ENCODE data around the gene ITIH4. TPM values are rescaled to one million over a fixed set of nuclear protein-coding genes. Genes with fewer than 3 reads are reported as not detected.

ITIH4 gene
- total RNA-seq, 2 donors from 2014 or later = 4.9 to 5.5 TPM

GRCh38 chr3:52817221-52817620 is 13.3 kb downstream of the ITIH4 start:
- intact Hi-C loops (cut with DNase I) = no loop called here
- TF ChIP-seq POLR2AphosphoS5 (IDR thresholded peaks at IDR 0.05) = no peak
- TF ChIP-seq, protein P1, sequence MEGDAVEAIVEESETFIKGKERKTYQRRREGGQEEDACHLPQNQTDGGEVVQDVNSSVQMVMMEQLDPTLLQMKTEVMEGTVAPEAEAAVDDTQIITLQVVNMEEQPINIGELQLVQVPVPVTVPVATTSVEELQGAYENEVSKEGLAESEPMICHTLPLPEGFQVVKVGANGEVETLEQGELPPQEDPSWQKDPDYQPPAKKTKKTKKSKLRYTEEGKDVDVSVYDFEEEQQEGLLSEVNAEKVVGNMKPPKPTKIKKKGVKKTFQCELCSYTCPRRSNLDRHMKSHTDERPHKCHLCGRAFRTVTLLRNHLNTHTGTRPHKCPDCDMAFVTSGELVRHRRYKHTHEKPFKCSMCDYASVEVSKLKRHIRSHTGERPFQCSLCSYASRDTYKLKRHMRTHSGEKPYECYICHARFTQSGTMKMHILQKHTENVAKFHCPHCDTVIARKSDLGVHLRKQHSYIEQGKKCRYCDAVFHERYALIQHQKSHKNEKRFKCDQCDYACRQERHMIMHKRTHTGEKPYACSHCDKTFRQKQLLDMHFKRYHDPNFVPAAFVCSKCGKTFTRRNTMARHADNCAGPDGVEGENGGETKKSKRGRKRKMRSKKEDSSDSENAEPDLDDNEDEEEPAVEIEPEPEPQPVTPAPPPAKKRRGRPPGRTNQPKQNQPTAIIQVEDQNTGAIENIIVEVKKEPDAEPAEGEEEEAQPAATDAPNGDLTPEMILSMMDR (IDR thresholded peaks at IDR 0.05) = no peak
- 92% methylated on average over 10 of the region's 10 CpGs for WGBS

DNA sequence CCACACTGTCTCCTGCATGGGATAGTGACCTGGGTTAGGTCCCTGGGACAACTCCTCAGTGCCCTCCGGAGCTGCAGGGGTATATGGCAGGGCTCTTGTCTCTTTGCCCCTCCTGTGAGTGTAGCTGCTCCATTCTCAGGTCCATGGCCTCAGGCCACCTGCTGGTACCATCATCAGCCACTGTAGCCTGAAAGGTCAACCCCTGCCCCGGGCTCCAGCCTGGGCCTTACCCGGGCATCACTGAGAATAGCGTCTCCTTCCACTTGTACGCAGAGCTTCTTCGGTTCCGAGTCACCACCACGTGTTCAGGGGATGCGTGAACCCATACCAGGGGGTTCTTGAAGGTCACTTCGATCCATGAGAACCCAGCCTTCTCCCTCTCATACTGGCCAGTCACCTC is 13.8 kb downstream of the ITIH4 start:
- H3K9me3 ChIP-seq = no peaks in the 10 kb centered on the region
- H3K36me3 ChIP-seq = no peaks in the 10 kb centered on the region
- WGBS = 96% methylated on average over 10 of the region's 10 CpGs
- no peak overlapping the region for H3K27ac ChIP-seq
- intact Hi-C loops (cut with DNase I) = no loop called here
- no peak for TF ChIP-seq POLR2A (IDR thresholded peaks at IDR 0.05)
- TF ChIP-seq, protein P1 (IDR thresholded peaks at IDR 0.05) = no peak
- no peak for TF ChIP-seq POLR2AphosphoS5 (IDR thresholded peaks at IDR 0.05)
- DNase-seq (ENCODE audit: low spot score) = no peak
- no peaks in the 10 kb centered on the region for H3K27me3 ChIP-seq (replicated peaks; ENCODE audit: insufficient read depth)
- H3K4me3 ChIP-seq = no peak overlapping the region
- H3K4me1 ChIP-seq (replicated peaks) = no peaks in the 10 kb centered on the region

More at GRCh38 chr3:52817221-52817620, 13.3 kb downstream of the ITIH4 start:
- Histone ChIP-seq H3K27ac (no peak overlapping the region), H3K4me3 (no peak overlapping the region), H3K4me1 (replicated peaks) (no peaks in the 10 kb centered on the region), H3K36me3 (no peaks in the 10 kb centered on the region), H3K9me3 (no peaks in the 10 kb centered on the region), H3K27me3 (replicated peaks; ENCODE audit: insufficient read depth) (no peaks in the 10 kb centered on the region)
- DNase-seq (ENCODE audit: low spot score) = no peak

DNA sequence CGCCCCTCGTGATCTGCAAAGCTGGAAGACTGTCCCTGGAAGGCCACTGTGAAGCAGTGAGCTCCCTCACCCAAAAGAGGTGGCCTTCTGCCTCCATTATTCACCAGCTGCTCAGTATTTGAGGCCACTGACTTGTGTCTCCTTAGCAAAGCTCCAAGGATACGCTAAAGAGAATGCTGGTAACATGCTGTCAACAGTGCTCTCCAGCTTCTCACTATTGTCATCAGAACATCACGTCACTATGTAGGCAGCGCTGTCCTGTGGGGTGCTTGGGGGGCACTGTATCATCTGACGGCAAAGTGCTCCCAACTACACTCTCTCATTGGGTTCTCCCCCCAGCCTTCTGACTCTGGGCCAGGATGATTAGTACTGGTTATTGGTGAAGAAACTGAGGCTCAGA is 14.3 kb downstream of the ITIH4 start:
- H3K27ac ChIP-seq = no peak overlapping the region
- 87% methylated on average over 6 of the region's 6 CpGs for WGBS
- no peaks in the 10 kb centered on the region for H3K27me3 ChIP-seq (replicated peaks; ENCODE audit: insufficient read depth)
- DNase-seq (ENCODE audit: low spot score) = no peak
- intact Hi-C loops (cut with DNase I) = no loop called here
- TF ChIP-seq POLR2A (IDR thresholded peaks at IDR 0.05) = no peak
- TF ChIP-seq, protein P1 (IDR thresholded peaks at IDR 0.05) = no peak
- H3K4me3 ChIP-seq = no peak overlapping the region
- H3K9me3 ChIP-seq = no peaks in the 10 kb centered on the region
- no peaks in the 10 kb centered on the region for H3K4me1 ChIP-seq (replicated peaks)
- H3K36me3 ChIP-seq = no peaks in the 10 kb centered on the region

DNA sequence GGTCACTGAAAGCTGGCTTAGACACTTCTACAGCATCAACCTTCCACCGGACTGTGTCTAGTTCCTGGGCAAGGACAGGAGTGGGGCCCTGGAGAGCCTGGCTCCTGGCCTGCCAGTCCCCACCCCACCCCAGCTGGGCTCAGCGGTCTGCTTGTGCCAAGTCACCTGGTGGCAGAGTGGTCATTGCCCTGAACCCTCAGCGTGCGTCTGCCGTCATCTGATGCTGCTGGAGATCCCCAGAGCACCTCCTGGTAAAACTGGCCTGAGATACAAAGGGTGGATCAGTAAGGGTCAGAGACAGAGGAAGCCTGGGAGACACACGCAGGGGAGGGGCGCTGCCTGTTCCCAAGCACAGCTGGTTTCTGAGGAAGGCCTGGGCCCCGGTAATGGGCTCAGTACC is 16.7 kb downstream of the ITIH4 start:
- no peaks in the 10 kb centered on the region for H3K4me1 ChIP-seq (replicated peaks)
- H3K27ac ChIP-seq = no peak overlapping the region
- whole genome bisulfite sequencing = 82% methylated on average over 6 of the region's 8 CpGs
- DNase-seq (ENCODE audit: low spot score) = no peak
- intact Hi-C loops (cut with DNase I) = no loop called here
- no peaks in the 10 kb centered on the region for H3K9me3 ChIP-seq
- no peak overlapping the region for H3K4me3 ChIP-seq
- no peaks in the 10 kb centered on the region for H3K27me3 ChIP-seq (replicated peaks; ENCODE audit: insufficient read depth)
- TF ChIP-seq, protein P1 (IDR thresholded peaks at IDR 0.05) = no peak
- TF ChIP-seq POLR2A (IDR thresholded peaks at IDR 0.05) (no peak), POLR2AphosphoS5 (IDR thresholded peaks at IDR 0.05) (no peak)
- H3K36me3 ChIP-seq = no peaks in the 10 kb centered on the region

GRCh38 chr3:52811452-52812011 is 18.9 kb downstream of the ITIH4 start:
- no peak overlapping the region for H3K4me3 ChIP-seq
- DNase-seq (ENCODE audit: low spot score) = no peak
- H3K27me3 ChIP-seq (replicated peaks; ENCODE audit: insufficient read depth) = no peaks in the 10 kb centered on the region
- intact Hi-C loops (cut with DNase I) = no loop called here
- TF ChIP-seq POLR2A (IDR thresholded peaks at IDR 0.05) = no peak
- TF ChIP-seq, protein P1 (IDR thresholded peaks at IDR 0.05) = no peak
- TF ChIP-seq POLR2AphosphoS5 (IDR thresholded peaks at IDR 0.05) = no peak
- no peak overlapping the region for H3K27ac ChIP-seq
- WGBS = 68% methylated on average over 7 of the region's 7 CpGs
- no peaks in the 10 kb centered on the region for H3K36me3 ChIP-seq
- no peaks in the 10 kb centered on the region for H3K4me1 ChIP-seq (replicated peaks)
- H3K9me3 ChIP-seq = no peaks in the 10 kb centered on the region
